Neural progenitor cell (in vitro differentiated cells): Measurements from ENCODE around the gene GRB2. TPM values are rescaled to one million over a fixed set of nuclear protein-coding genes. Genes with fewer than 3 reads are reported as not detected.

ENCODE experiments used
- DNase-seq: peaks from one replicate; pipeline ENCODE4 v3.0.0-alpha.2; 2016; ENCODE audit warnings: low spot score
- H2AFZ ChIP-seq: fragments of 200-600 bp; sonication (generic); replicated peaks from 2 replicates; pipeline ENCODE4 v1.6.1; 2016; ENCODE audit warnings: antibody characterized with exemption
- H3F3A ChIP-seq: fragments of 200-600 bp; sonication (generic); 2 replicates; pipeline ENCODE4 v1.6.1; 2016; ENCODE audit warnings: antibody characterized with exemption, low read depth
- H3K27ac ChIP-seq: fragments of 200-600 bp; sonication (generic); 2 replicates; pipeline ENCODE4 v1.5.1; 2016; ENCODE audit warnings: mild to moderate bottlenecking
- H3K27me3 ChIP-seq: fragments of 200-600 bp; sonication (generic); 2 replicates; pipeline ENCODE4 v1.6.1; 2016; ENCODE audit warnings: mild to moderate bottlenecking, moderate library complexity
- H3K36me3 ChIP-seq: fragments of 200-600 bp; sonication (generic); 2 replicates; pipeline ENCODE4 v1.5.1; 2016
- H3K4me1 ChIP-seq: fragments of 200-600 bp; sonication (generic); 2 replicates; pipeline ENCODE4 v1.6.1; 2016; ENCODE audit warnings: mixed run types
- H3K4me2 ChIP-seq: fragments of 200-600 bp; sonication (generic); 2 replicates; pipeline ENCODE4 v1.6.1; 2016
- H3K4me3 ChIP-seq: fragments of 200-600 bp; sonication (generic); 2 replicates; pipeline ENCODE4 v1.5.1; 2016
- H3K79me2 ChIP-seq: fragments of 200-600 bp; sonication (generic); 2 replicates; pipeline ENCODE4 v1.6.1; 2016; ENCODE audit warnings: low read depth
- H3K9ac ChIP-seq: fragments of 200-600 bp; sonication (generic); 2 replicates; pipeline ENCODE4 v1.6.1; 2016
- H3K9me3 ChIP-seq: fragments of 200-600 bp; sonication (generic); 2 replicates; pipeline ENCODE4 v1.5.1; 2016; ENCODE audit warnings: low read depth
- H4K20me1 ChIP-seq: fragments of 200-600 bp; sonication (generic); 2 replicates; pipeline ENCODE4 v1.6.1; 2016; ENCODE audit warnings: low read depth
- H3K27ac Mint-ChIP-seq: 3 replicates; pipeline ENCODE4 v1.8.0; 2021; ENCODE audit warnings: mixed read lengths
- H3K27me3 Mint-ChIP-seq: 2 replicates; pipeline ENCODE4 v1.8.0; 2022; ENCODE audit warnings: low read depth, mild to moderate bottlenecking, inconsistent platforms, moderate library complexity, mixed read lengths; ENCODE audit not compliant: insufficient read depth
- H3K36me3 Mint-ChIP-seq: 3 replicates; pipeline ENCODE4 v1.8.0; 2021; ENCODE audit warnings: mixed read lengths
- H3K4me1 Mint-ChIP-seq: 3 replicates; pipeline ENCODE4 v1.8.0; 2021; ENCODE audit warnings: mixed read lengths
- H3K4me3 Mint-ChIP-seq: 3 replicates; pipeline ENCODE4 v1.8.0; 2021; ENCODE audit warnings: mild to moderate bottlenecking, moderate library complexity, mixed read lengths
- H3K9me3 Mint-ChIP-seq: 3 replicates; pipeline ENCODE4 v1.8.0; 2020; ENCODE audit warnings: mixed read lengths
- CTCF ChIP-seq: fragments of 200-600 bp; sonication (generic); IDR thresholded peaks from 2 replicates; pipeline ENCODE4 v1.5.1; 2017; ENCODE audit warnings: antibody characterized with exemption, mild to moderate bottlenecking
- EZH2 ChIP-seq: fragments of 200-600 bp; sonication (generic); IDR thresholded peaks from 2 replicates; pipeline ENCODE4 v1.6.1; 2017; ENCODE audit warnings: antibody characterized with exemption, mild to moderate bottlenecking, moderate library complexity
- EZH2phosphoT487 ChIP-seq: fragments of 200-600 bp; sonication (generic); IDR thresholded peaks from 2 replicates; pipeline ENCODE4 v1.6.1; 2017; ENCODE audit warnings: antibody characterized with exemption
- total RNA-seq: library from RNA; depleted of rRNA; stranded (reverse); fragments of >200 nt; gene quantifications from 2 replicates; pipeline ENCODE4 v1.2.3, GENCODE V29; 2015; ENCODE audit warnings: low replicate concordance

GRB2 gene
- total RNA-seq, 1 donor from 2014 or later: 72.5 TPM

DNA sequence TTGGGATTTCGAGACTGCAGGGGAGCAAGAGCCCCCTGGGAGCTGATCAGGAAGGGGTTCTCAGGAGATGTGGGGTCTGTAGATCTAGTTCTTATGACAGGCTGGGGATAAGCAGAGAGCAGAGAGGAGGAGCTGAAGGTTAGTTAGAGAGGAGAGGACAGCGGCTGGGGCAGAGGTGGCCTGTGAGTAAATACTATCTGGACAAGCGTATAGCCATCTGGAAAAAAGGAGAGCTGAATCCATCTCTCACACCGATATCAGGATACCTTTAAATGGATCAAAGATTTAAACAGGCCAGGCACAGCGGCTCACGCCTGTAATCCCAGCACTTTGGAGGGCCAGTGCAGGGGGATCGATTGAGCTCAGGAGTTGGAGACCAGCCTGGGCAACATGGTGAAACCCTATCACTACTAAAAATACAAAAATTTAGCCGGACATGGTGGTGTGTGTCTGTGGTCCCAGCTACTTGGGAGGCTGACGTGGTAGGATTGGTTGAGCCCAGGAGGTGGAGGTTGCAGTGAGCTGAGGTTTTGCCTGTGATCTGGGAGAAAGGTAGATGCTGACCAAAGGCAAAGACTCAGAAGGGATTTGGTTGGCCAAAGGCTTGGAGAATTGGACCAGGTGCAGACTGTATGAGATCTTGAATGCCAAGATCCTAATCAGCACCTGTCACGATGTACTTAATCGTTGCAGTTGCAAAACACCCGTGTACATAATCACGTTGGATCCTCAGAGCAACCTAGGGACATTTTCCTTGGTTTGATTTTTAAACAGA, 97.3 kb downstream of the GRB2 start:
- Histone ChIP-seq H3K27ac (no peak overlapping the region), H4K20me1 (no peaks in the 10 kb centered on the region), H3K9me3 (no peaks in the 10 kb centered on the region), H3K4me1 (no peaks in the 10 kb centered on the region), H3K4me2 (no peak overlapping the region), H3K36me3 (no peaks in the 10 kb centered on the region), H2AFZ (no peak overlapping the region), H3F3A (no peaks in the 10 kb centered on the region), H3K79me2 (no peaks in the 10 kb centered on the region), H3K27me3 (no peaks in the 10 kb centered on the region), H3K9ac (no peak overlapping the region), H3K4me3 (no peak overlapping the region)
- TF ChIP-seq EZH2: no peak
- TF ChIP-seq EZH2phosphoT487: no peak
- no peak for TF ChIP-seq CTCF
- Mint-ChIP-seq H3K27ac (peak overlapping the region; percentile 92), H3K4me1 (peaks cover 2% of the 10 kb centered on the region), H3K36me3 (no peaks in the 10 kb centered on the region), H3K4me3 (no peak overlapping the region), H3K27me3 (peaks cover 5% of the 10 kb centered on the region), H3K9me3 (no peaks in the 10 kb centered on the region)
- no peak for DNase-seq

DNA sequence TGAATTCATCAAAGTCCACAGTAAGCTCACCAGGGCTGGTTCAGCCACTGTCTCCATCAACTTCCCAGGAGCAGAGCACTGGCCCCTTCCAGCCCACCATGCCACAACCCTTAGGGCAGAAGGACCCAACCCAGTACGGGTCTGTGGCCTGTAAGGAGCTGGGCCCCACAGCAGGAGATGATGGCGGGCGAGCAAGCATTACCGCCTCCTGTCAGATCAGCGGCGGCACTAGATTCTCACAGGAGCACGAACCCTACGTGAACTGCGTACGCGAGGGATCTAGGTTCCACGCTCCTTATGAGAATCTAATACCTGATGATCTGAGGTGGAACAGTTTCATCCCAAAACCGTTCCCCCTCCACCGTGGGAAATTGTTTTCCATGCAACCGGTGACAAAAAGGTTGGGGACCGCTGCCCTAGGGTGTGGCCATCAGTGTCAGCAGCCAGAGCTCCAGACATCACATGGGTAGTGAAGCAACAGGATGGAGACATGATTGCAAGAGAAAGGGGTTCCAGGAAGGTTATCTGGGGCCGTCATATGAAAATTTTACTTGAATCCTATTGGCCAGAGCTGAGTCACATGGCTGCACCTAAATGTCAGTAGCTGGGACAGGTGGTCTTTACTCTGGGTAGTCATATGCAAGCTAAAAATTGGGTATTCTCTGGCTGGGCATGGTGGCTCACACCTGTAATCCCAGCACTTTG, 103.8 kb downstream of the GRB2 start:
- no peaks in the 10 kb centered on the region for H4K20me1 ChIP-seq
- peaks cover 2% of the 10 kb centered on the region for H3K27me3 Mint-ChIP-seq
- H2AFZ ChIP-seq: no peak overlapping the region
- H3K9ac ChIP-seq: no peak overlapping the region
- no peaks in the 10 kb centered on the region for H3F3A ChIP-seq
- H3K4me1 ChIP-seq: no peaks in the 10 kb centered on the region
- H3K36me3 Mint-ChIP-seq: no peaks in the 10 kb centered on the region
- H3K9me3 Mint-ChIP-seq: no peaks in the 10 kb centered on the region
- H3K27ac ChIP-seq: no peak overlapping the region
- DNase-seq: no peak
- no peak for TF ChIP-seq EZH2
- TF ChIP-seq EZH2phosphoT487: no peak
- TF ChIP-seq CTCF: no peak
- H3K79me2 ChIP-seq: no peaks in the 10 kb centered on the region
- H3K4me1 Mint-ChIP-seq: peaks cover 3% of the 10 kb centered on the region
- no peaks in the 10 kb centered on the region for H3K9me3 ChIP-seq
- no peaks in the 10 kb centered on the region for H3K36me3 ChIP-seq
- H3K4me3 Mint-ChIP-seq: no peak overlapping the region
- H3K4me3 ChIP-seq: no peak overlapping the region
- no peak overlapping the region for H3K27ac Mint-ChIP-seq
- H3K27me3 ChIP-seq: no peaks in the 10 kb centered on the region
- no peak overlapping the region for H3K4me2 ChIP-seq

- Mint-ChIP-seq H3K4me3 (no peak overlapping the region), H3K9me3 (no peaks in the 10 kb centered on the region), H3K27me3 (peaks cover 2% of the 10 kb centered on the region), H3K36me3 (no peaks in the 10 kb centered on the region), H3K27ac (peak overlapping the region; percentile 85), H3K4me1 (peaks cover 3% of the 10 kb centered on the region)
- Histone ChIP-seq H2AFZ (no peak overlapping the region), H3K9ac (no peak overlapping the region), H3K27ac (no peak overlapping the region), H3K4me1 (no peaks in the 10 kb centered on the region), H3F3A (no peaks in the 10 kb centered on the region), H4K20me1 (no peaks in the 10 kb centered on the region), H3K9me3 (no peaks in the 10 kb centered on the region), H3K4me2 (no peak overlapping the region), H3K36me3 (no peaks in the 10 kb centered on the region), H3K4me3 (no peak overlapping the region), H3K79me2 (no peaks in the 10 kb centered on the region), H3K27me3 (no peaks in the 10 kb centered on the region)
- DNase-seq: no peak
- no peak for TF ChIP-seq CTCF
- TF ChIP-seq EZH2: no peak
Observed at GRCh38 chr17:75301049-75301448, 104.4 kb downstream of the GRB2 start.
